Measurements from ENCODE around the gene CDX1. TPM values are rescaled to one million over a fixed set of nuclear protein-coding genes. Genes with fewer than 3 reads are reported as not detected.

The CDX1 gene
- polyA plus RNA-seq, 3 donors, result 0.69 to 1.0 (median 0.75) TPM

Other genes with a start within 250 kb of the CDX1 start
- gene PDE6A, start 222.0 kb upstream of the CDX1 start, polyA plus RNA-seq (ENCODE audit: insufficient read length in 3 of 3), result under 1 TPM; 0.12 to 0.16 (median 0.14) TPM
- gene SLC26A2, start 206.0 kb upstream of the CDX1 start, polyA plus RNA-seq (ENCODE audit: insufficient read length in 3 of 3), result 10 to 100 TPM; 17.9 to 20.7 (median 19.9) TPM
- 1 to 10 TPM; 5.8 to 6.6 (median 6.5) TPM for gene TIGD6, start 166.1 kb upstream of the CDX1 start, polyA plus RNA-seq (ENCODE audit: insufficient read length in 3 of 3)
- gene HMGXB3, start 166.0 kb upstream of the CDX1 start, polyA plus RNA-seq (ENCODE audit: insufficient read length in 3 of 3), result 10 to 100 TPM; 32.5 to 47.9 (median 40.2) TPM
- gene CSF1R, start 80.2 kb upstream of the CDX1 start, polyA plus RNA-seq (ENCODE audit: insufficient read length in 3 of 3), result 10 to 100 TPM; 13.3 to 18.6 (median 15.9) TPM
- gene PDGFRB, start 10.9 kb upstream of the CDX1 start, polyA plus RNA-seq (ENCODE audit: insufficient read length in 3 of 3), result 100 to 1,000 TPM; 118 to 152 (median 152) TPM
- gene SLC6A7, start 23.3 kb downstream of the CDX1 start, polyA plus RNA-seq (ENCODE audit: insufficient read length in 3 of 3), result under 1 TPM; 0.11 to 0.22 (median 0.17) TPM
- 1 to 10 TPM; 3.8 to 4.9 (median 4.1) TPM for gene CAMK2A, start 123.0 kb downstream of the CDX1 start, polyA plus RNA-seq (ENCODE audit: insufficient read length in 3 of 3)
- gene ARSI, start 136.1 kb downstream of the CDX1 start, polyA plus RNA-seq (ENCODE audit: insufficient read length in 3 of 3), result 1 to 10 TPM; 2.6 to 4.3 (median 2.8) TPM
- 10 to 100 TPM; 36.9 to 39.5 (median 39.3) TPM for gene TCOF1, start 190.9 kb downstream of the CDX1 start, polyA plus RNA-seq (ENCODE audit: insufficient read length in 3 of 3)
- gene CD74, start 246.1 kb downstream of the CDX1 start, polyA plus RNA-seq (ENCODE audit: insufficient read length in 3 of 3), result 100 to 1,000 TPM; 215 to 372 (median 259) TPM

Data from renal cortex interstitium (tissue), 3 donors.